K562 (cell line): ENCODE data around the gene TMC1. TPM values are rescaled to one million over a fixed set of nuclear protein-coding genes. Genes with fewer than 3 reads are reported as not detected.

Experiments
- ATAC-seq: fragments of 200-7000 bp; cut with Tn5 transposase; 3 replicates; pipeline ENCODE4 v1.9.1; 2020; ENCODE audit warnings: moderate library complexity
- BruUV-seq: library from RNA; stranded (reverse); fragments of 400-500 nt; replicated peaks from 2 replicates; lab custom pipeline; 2021; lab: Mats Ljungman, UMichigan
- CTCF ChIA-PET: fragments of 300-600 bp; formaldehyde crosslinking; extraction: SDS; loops from one replicate; lab custom pipeline; 2021; ENCODE audit warnings: low intra/inter-chr PET ratio; lab: Yijun Ruan, JAX
- POLR2A ChIA-PET: fragments of 300-600, 350-650 bp; sonication (Branson Sonifier 250); formaldehyde crosslinking; extraction: SDS; loops from one replicate; lab custom pipeline; 2021; ENCODE audit warnings: antibody characterized with exemption, inconsistent platforms; lab: Yijun Ruan, JAX
- DNase-seq, 4 experiments: peaks; one replicate each; pipeline versions ENCODE4 v3.0.0 to v3.0.0-alpha.2; 2011 to 2018; ENCODE audit warnings: low spot score in 3 of 4, mixed read lengths in 3 of 4; ENCODE audit errors: extremely low read depth in 1 of 4
- FAIRE-seq: peaks from 2 replicates; lab custom pipeline; 2011; peaks lifted over from hg19 to GRCh38; lab: Jason Lieb, UNC
- H2AFZ ChIP-seq: 2 replicates; pipeline ENCODE4 v1.6.0; 2011; ENCODE audit warnings: low read depth, low read length, control low read depth, inconsistent platforms
- H3K27ac ChIP-seq: fragments of 200-600 bp; 3 replicates; pipeline ENCODE4 v1.8.0; 2011; ENCODE audit warnings: low read depth, mild to moderate bottlenecking, control low read depth, inconsistent platforms, low read length, moderate library complexity, mixed read lengths; ENCODE audit errors: extremely low read depth
- H3K27me3 ChIP-seq, 2 experiments: fragments of 300-600 bp in 1 of 2; 2 replicates in 1 of 2; 3 replicates in 1 of 2; pipeline versions ENCODE4 v1.6.0 to v1.8.0; 2011; ENCODE audit warnings: inconsistent platforms in 2 of 2, low read length in 2 of 2, mild to moderate bottlenecking in 1 of 2, mixed read lengths in 1 of 2, moderate library complexity in 1 of 2; ENCODE audit not compliant: control insufficient read depth in 2 of 2, insufficient read depth in 2 of 2
- H3K36me3 ChIP-seq: fragments of 300-600 bp; 3 replicates; pipeline ENCODE4 v1.8.0; 2011; ENCODE audit warnings: mild to moderate bottlenecking, low read length, inconsistent platforms; ENCODE audit not compliant: control insufficient read depth, insufficient read depth
- H3K4me1 ChIP-seq, 2 experiments: fragments of 200-600 bp in 1 of 2; replicated peaks in 1 of 2; 2 replicates in 1 of 2; 3 replicates in 1 of 2; pipeline versions ENCODE4 v1.5.1 to v1.8.0; 2011; ENCODE audit warnings: inconsistent platforms in 2 of 2, low read length in 2 of 2, mild to moderate bottlenecking in 1 of 2, mixed read lengths in 1 of 2, moderate library complexity in 1 of 2; ENCODE audit not compliant: control insufficient read depth in 2 of 2, insufficient read depth in 2 of 2
- H3K4me2 ChIP-seq: 2 replicates; pipeline ENCODE4 v1.6.1; 2011; ENCODE audit warnings: low read length, control low read depth, inconsistent platforms, mixed read lengths; ENCODE audit not compliant: insufficient read depth
- H3K4me3 ChIP-seq: fragments of 200-600 bp; sonication (generic), shearing (Covaris generic); 2 replicates; pipeline ENCODE4 v1.5.1; 2016; ENCODE audit warnings: control low read depth, inconsistent platforms
- H3K79me2 ChIP-seq: fragments of 200-600 bp; 3 replicates; pipeline ENCODE4 v1.8.0; 2011; ENCODE audit warnings: low read length, inconsistent platforms; ENCODE audit not compliant: control insufficient read depth, insufficient read depth
- H3K9ac ChIP-seq, 2 experiments: 2 replicates each; pipeline versions ENCODE4 v1.6.0 to v1.6.1; 2011; ENCODE audit warnings: low read depth in 2 of 2, low read length in 2 of 2, control low read depth in 1 of 2, inconsistent platforms in 1 of 2, mild to moderate bottlenecking in 1 of 2, mixed read lengths in 1 of 2; ENCODE audit not compliant: insufficient read depth in 1 of 2
- H3K9me1 ChIP-seq: one replicate; pipeline ENCODE4 v1.6.0; 2011; ENCODE audit warnings: inconsistent platforms, mild to moderate bottlenecking, low read length, moderate library complexity; ENCODE audit not compliant: control insufficient read depth, insufficient read depth
- H3K9me3 ChIP-seq: replicated peaks from 2 replicates; pipeline ENCODE4 v1.5.1; 2011; ENCODE audit warnings: low read depth, low read length, inconsistent platforms; ENCODE audit not compliant: control insufficient read depth, insufficient read depth
- H4K20me1 ChIP-seq: replicated peaks from 2 replicates; pipeline ENCODE4 v1.6.1; 2011; ENCODE audit warnings: low read length, inconsistent platforms, mixed read lengths; ENCODE audit not compliant: control insufficient read depth, insufficient read depth
- ATF7 ChIP-seq: fragments of 450-650 bp; IDR thresholded peaks from 2 replicates; pipeline ENCODE4 v1.7.1; 2014; ENCODE audit warnings: mild to moderate bottlenecking, moderate library complexity
- CBFA2T2 ChIP-seq: fragments of 450-650 bp; conservative IDR thresholded peaks from 2 replicates; pipeline ENCODE4 v1.6.1; 2017; ENCODE audit warnings: mild to moderate bottlenecking
- CBFA2T3 ChIP-seq: fragments of 450-650 bp; IDR thresholded peaks from 2 replicates; pipeline ENCODE4 v1.6.1; 2017
- FOS ChIP-seq: IDR thresholded peaks from 3 replicates; pipeline ENCODE4 v1.6.1; 2011; ENCODE audit not compliant: insufficient read length; ENCODE audit errors: extremely low read depth
- HDAC2 ChIP-seq: fragments of 450-650 bp; IDR thresholded peaks from 2 replicates; pipeline ENCODE4 v1.6.1; 2016; ENCODE audit warnings: mild to moderate bottlenecking
- JUN ChIP-seq, 2 experiments: sonication (generic) in 1 of 2; formaldehyde crosslinking in 1 of 2; IDR thresholded peaks; 2 replicates each; pipeline versions ENCODE4 v1.6.1 to v1.8.0; 2012 to 2022; ENCODE audit warnings: borderline replicate concordance in 2 of 2, mild to moderate bottlenecking in 2 of 2, improper control_type of control experiment in 1 of 2, low read depth in 1 of 2, low read length in 1 of 2, missing genetic modification reagents in 1 of 2
- JUNB ChIP-seq: fragments of 450-650 bp; formaldehyde crosslinking; conservative IDR thresholded peaks from 2 replicates; pipeline ENCODE4 v1.4.0; 2020; ENCODE audit warnings: mild to moderate bottlenecking
- PRPF4 ChIP-seq: fragments of 200-400 bp; formaldehyde crosslinking; IDR thresholded peaks from one replicate; pipeline ENCODE4 v1.6.1; 2017; ENCODE audit warnings: low read length, low read depth, mild to moderate bottlenecking; ENCODE audit not compliant: insufficient read depth, poor library complexity, severe bottlenecking
- RCOR1 ChIP-seq, 2 experiments: IDR thresholded peaks; 2 replicates each; pipeline ENCODE4 v1.6.1; 2012; ENCODE audit warnings: low read depth in 2 of 2, low read length in 2 of 2, borderline replicate concordance in 1 of 2, improper control_type of control experiment in 1 of 2
- RHOXF2B ChIP-seq: fragments of 250-450 bp; sonication (Bioruptor Pico); conservative IDR thresholded peaks from 2 replicates; pipeline ENCODE4 v1.5.1; 2021
- SMARCA4 ChIP-seq: fragments of 450-650 bp; IDR thresholded peaks from 2 replicates; pipeline ENCODE4 v1.6.1; 2016
- STAT5A ChIP-seq: IDR thresholded peaks from 2 replicates; pipeline ENCODE4 v1.6.1; 2012; ENCODE audit warnings: low read length, inconsistent platforms, borderline replicate concordance
- TCF3 ChIP-seq: sonication (generic); formaldehyde crosslinking; IDR thresholded peaks from 2 replicates; pipeline ENCODE4 v1.4.0; 2020; ENCODE audit warnings: mild to moderate bottlenecking, missing genetic modification reagents
- TRIM24 ChIP-seq, 2 experiments: fragments of 450-650 bp; IDR thresholded peaks; 2 replicates each; pipeline ENCODE4 v1.6.1; 2016
- XRCC5 ChIP-seq: fragments of 200-400 bp; formaldehyde crosslinking; IDR thresholded peaks from 2 replicates; pipeline ENCODE4 v1.6.1; 2017; ENCODE audit warnings: low read depth, mild to moderate bottlenecking, low read length
- ZEB2 ChIP-seq: fragments of 450-650 bp; IDR thresholded peaks from 2 replicates; pipeline ENCODE4 v1.6.1; 2016
- WGBS: fragments of 100-300 bp; shearing (Covaris generic); methylation state at CpG from one replicate; pipeline ENCODE4 v1.1.6; 2016; ENCODE audit warnings: low coverage, mixed read lengths; ENCODE audit not compliant: insufficient coverage; ENCODE audit errors: missing lambda C conversion rate; 5-methylcytosine and 5-hydroxymethylcytosine counted together
- in situ Hi-C: fragments of 300-500 bp; cut with MboI; formaldehyde crosslinking; loops from 4 replicates; pipeline ENCODE4 v1.15.0; 2018; ENCODE audit warnings: inconsistent platforms, mixed read lengths
- intact Hi-C: fragments of 100-400 bp; cut with micrococcal nuclease; formaldehyde crosslinking; loops from 2 replicates; pipeline ENCODE4 v1.14.2; 2022
- polyA plus RNA-seq, 8 experiments: library from polyadenylated mRNA; depleted of rRNA in 4 of 8; stranded (reverse) in 5 of 8; unstranded in 3 of 8; fragments of >200 nt; fragmentation: Nextera tagmentation in 2 of 8; fragmentation: Illumina TruSeq in 1 of 8; extraction: Ambion mirVana in 2 of 8; extraction: Trizol in 1 of 8; gene quantifications; 2 replicates each; pipeline versions ENCODE4 v1.2.1 to v1.2.3, GENCODE V29; 2011 to 2014; ENCODE audit warnings: inconsistent platforms in 1 of 8, missing spikeins in 1 of 8
- total RNA-seq, 7 experiments: library from RNA; depleted of rRNA in 6 of 7; stranded (reverse); fragments of >200 nt in 6 of 7; fragmentation: Illumina TruSeq in 2 of 7; extraction: Trizol in 2 of 7; gene quantifications; 2 replicates each; pipeline versions ENCODE4 v1.2.1 to v1.2.3, GENCODE V29; 2011 to 2021; ENCODE audit warnings: low replicate concordance in 1 of 7
- TF ChIP-seq, protein P1 (sequence below): IDR thresholded peaks from 2 replicates; pipeline ENCODE4 v1.6.1; 2011; ENCODE audit not compliant: insufficient read length; ENCODE audit errors: extremely low read depth
- TF ChIP-seq, protein P2 (sequence below), 2 experiments: fragments of 450-650 bp in 1 of 2; sonication (generic) in 1 of 2; formaldehyde crosslinking in 1 of 2; IDR thresholded peaks in 1 of 2; conservative IDR thresholded peaks in 1 of 2; 2 replicates each; pipeline versions ENCODE4 v1.6.1 to v1.8.1; 2016 to 2023; ENCODE audit warnings: mild to moderate bottlenecking in 2 of 2, moderate library complexity in 2 of 2, inconsistent platforms in 1 of 2, missing genetic modification reagents in 1 of 2
- TF ChIP-seq, protein P3 (sequence below): fragments of 250-450 bp; sonication (Bioruptor Pico); IDR thresholded peaks from 2 replicates; pipeline ENCODE4 v1.5.0; 2020; ENCODE audit warnings: mild to moderate bottlenecking, borderline replicate concordance

TMC1 gene
- total and polyA plus RNA-seq, 9 of the 15 experiments (the other 6 are each of a cell fraction or from before 2014, with no cell fraction given): 0.10 to 0.15 TPM; not detected in 7

DNA sequence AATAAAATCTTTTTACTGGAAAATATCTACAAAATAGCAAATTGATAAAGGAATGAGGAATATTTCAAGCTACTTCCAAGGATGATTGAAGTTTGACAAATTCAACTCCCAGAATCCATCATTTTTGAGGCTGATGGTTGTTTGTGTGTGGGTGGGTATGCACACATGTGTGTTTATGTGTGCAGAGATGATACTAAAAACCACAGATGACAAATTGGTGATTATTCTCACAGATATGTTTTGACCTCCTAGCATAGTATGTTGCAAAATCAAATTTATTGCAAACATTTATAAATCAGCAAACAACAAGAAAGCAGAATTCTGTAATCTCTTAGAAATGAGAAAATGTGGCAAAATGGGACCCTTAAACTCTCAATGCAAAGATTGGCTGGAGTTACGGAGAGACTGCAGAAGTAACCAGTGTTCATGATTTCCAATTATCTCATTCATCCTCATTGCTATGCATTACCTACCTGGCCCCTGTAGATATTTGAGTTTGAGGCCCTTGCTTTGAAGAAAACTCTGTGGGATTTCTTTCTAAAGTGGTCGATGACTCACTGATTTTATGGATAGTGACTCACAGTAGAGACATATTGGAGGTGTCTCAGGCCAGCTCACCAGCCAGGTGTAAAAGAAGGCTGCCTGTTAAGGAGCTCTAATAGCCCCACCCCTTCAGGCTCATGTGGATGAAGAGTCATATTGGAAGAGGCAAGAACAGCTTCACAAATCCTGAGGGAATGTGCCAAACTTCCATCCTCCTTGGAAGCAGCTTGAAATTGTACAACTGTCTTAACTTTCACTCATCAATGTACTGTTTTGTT is 44.6 kb upstream of the TMC1 start:
- no peak overlapping the region for H3K27ac ChIP-seq
- H2AFZ ChIP-seq: no peak overlapping the region
- peak; percentile 63 for FAIRE-seq
- TF ChIP-seq CBFA2T2 (peak; percentile 59), TRIM24 (IDR thresholded peaks at IDR 0.05) (0 out of 4 replicates have a peak, but pooled peaks of 1 of the 2 experiments have one; percentile 15), TCF3 (CRISPR knock-in tag) (peak; percentile 65), SMARCA4 (peak; percentile 76), STAT5A (peak; percentile 22; the same call in 1 of the 2 replicates), HDAC2 (no peak), CBFA2T3 (peak; percentile 80), RCOR1 (IDR thresholded peaks at IDR 0.05; ENCODE audit: borderline replicate concordance in 1 of 2, low read depth in 2 of 2, low read length in 2 of 2) (0 out of 4 replicates have a peak, but pooled peaks of 1 of the 2 experiments have one; percentile 21), FOS (peak; percentile 30), ATF7 (0 out of 2 replicates have a peak, but pooled peaks have one; percentile 17), RHOXF2B (CRISPR knock-in tag) (no peak), ZEB2 (peak; percentile 81; the same call in 1 of the 2 replicates), XRCC5 (no peak), JUNB (CRISPR knock-in tag) (peak; percentile 37; the same call in 1 of the 2 replicates), JUN (IDR thresholded peaks at IDR 0.05; ENCODE audit: borderline replicate concordance, low read depth, low read length) (peak; percentile 88), JUN (CRISPR knock-in tag; IDR thresholded peaks at IDR 0.05; ENCODE audit: borderline replicate concordance) (no peak), PRPF4 (no peak)
- TF ChIP-seq, protein P1, sequence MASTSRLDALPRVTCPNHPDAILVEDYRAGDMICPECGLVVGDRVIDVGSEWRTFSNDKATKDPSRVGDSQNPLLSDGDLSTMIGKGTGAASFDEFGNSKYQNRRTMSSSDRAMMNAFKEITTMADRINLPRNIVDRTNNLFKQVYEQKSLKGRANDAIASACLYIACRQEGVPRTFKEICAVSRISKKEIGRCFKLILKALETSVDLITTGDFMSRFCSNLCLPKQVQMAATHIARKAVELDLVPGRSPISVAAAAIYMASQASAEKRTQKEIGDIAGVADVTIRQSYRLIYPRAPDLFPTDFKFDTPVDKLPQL: no peak
- TF ChIP-seq, protein P2, sequence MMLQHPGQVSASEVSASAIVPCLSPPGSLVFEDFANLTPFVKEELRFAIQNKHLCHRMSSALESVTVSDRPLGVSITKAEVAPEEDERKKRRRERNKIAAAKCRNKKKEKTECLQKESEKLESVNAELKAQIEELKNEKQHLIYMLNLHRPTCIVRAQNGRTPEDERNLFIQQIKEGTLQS (IDR thresholded peaks at IDR 0.05): peak; percentile 90
- TF ChIP-seq, protein P2 (CRISPR knock-in tag; conservative IDR thresholded peaks at IDR 0.05): no peak
- TF ChIP-seq, protein P3, sequence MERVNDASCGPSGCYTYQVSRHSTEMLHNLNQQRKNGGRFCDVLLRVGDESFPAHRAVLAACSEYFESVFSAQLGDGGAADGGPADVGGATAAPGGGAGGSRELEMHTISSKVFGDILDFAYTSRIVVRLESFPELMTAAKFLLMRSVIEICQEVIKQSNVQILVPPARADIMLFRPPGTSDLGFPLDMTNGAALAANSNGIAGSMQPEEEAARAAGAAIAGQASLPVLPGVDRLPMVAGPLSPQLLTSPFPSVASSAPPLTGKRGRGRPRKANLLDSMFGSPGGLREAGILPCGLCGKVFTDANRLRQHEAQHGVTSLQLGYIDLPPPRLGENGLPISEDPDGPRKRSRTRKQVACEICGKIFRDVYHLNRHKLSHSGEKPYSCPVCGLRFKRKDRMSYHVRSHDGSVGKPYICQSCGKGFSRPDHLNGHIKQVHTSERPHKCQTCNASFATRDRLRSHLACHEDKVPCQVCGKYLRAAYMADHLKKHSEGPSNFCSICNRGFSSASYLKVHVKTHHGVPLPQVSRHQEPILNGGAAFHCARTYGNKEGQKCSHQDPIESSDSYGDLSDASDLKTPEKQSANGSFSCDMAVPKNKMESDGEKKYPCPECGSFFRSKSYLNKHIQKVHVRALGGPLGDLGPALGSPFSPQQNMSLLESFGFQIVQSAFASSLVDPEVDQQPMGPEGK (CRISPR knock-in tag): no peak

More for the DNA sequence above, 44.6 kb upstream of the TMC1 start:
- peak; percentile 27 to 46 (median 35) for DNase-seq
- Histone ChIP-seq H3K79me2 (no peaks in the 10 kb centered on the region), H3K36me3 (no peaks in the 10 kb centered on the region), H3K9ac (no peak overlapping the region), H3K4me1 (peaks cover 3 to 17% of the 10 kb centered on the region in 2 experiments; a peak in 4 of 5 replicates), H3K9me1 (no peaks in the 10 kb centered on the region), H3K4me2 (no peak overlapping the region), H3K4me3 (no peak overlapping the region), H3K27me3 (no peaks in the 10 kb centered on the region; a peak in 2 of 5 replicates), H3K9me3 (no peaks in the 10 kb centered on the region), H4K20me1 (no peaks in the 10 kb centered on the region)
- POLR2A ChIA-PET: no interaction called here
- 10% methylated on average over 2 of the region's 2 CpGs for WGBS
- ATAC-seq: peak; percentile 84
- intact Hi-C loops (no loop called here), in situ Hi-C loops (no loop called here)
- no TSS peak for BruUV-seq
- CTCF ChIA-PET: no interaction called here
